HK-2 (cell line): ENCODE measurements around the gene SHCBP1L.
"Not testable (repeated sequence)": the region's sequence is repeated elsewhere in the genome, so short reads cannot be mapped to it uniquely, and the experiment has no call there.

Experiments used
- DNase-seq: peaks from one replicate; pipeline ENCODE4 v3.0.0-alpha.2; 2018; ENCODE audit not compliant: unreplicated experiment

The SHCBP1L gene

GRCh38 chr1:182965096-182965495 lies 12.1 kb upstream of the SHCBP1L start:
- no peak for DNase-seq

GRCh38 chr1:182962554-182963115 lies 9.7 kb upstream of the SHCBP1L start:
- DNase-seq: peak; percentile 76

- DNase-seq: no peak
These were observed 7.1 kb upstream of the SHCBP1L start for GRCh38 chr1:182960046-182960445.

- DNase-seq: no peak
These were observed 5.0 kb upstream of the SHCBP1L start for GRCh38 chr1:182957902-182958395.

GRCh38 chr1:182956708-182957365 lies 3.9 kb upstream of the SHCBP1L start:
- DNase-seq: no peak

GRCh38 chr1:182955596-182956588 lies 2.9 kb upstream of the SHCBP1L start:
- DNase-seq: peak; percentile 54

GRCh38 chr1:182953826-182954225 lies 860 bp upstream of the SHCBP1L start:
- DNase-seq: no peak

- DNase-seq: not testable (repeated sequence)
These were observed 9.6 kb downstream of the SHCBP1L start for GRCh38 chr1:182943336-182943735.

- DNase-seq: peak; percentile 27
These were observed 10.8 kb downstream of the SHCBP1L start for GRCh38 chr1:182942145-182942544.

GRCh38 chr1:182939413-182939812 lies 13.6 kb downstream of the SHCBP1L start:
- no peak for DNase-seq

- no peak for DNase-seq
These were observed 17.2 kb downstream of the SHCBP1L start for GRCh38 chr1:182935716-182936115.

GRCh38 chr1:182930985-182931384 lies 22.0 kb downstream of the SHCBP1L start:
- no peak for DNase-seq

- no peak for DNase-seq
These were observed 25.1 kb downstream of the SHCBP1L start for GRCh38 chr1:182927693-182928433.

- DNase-seq: no peak
These were observed 27.3 kb downstream of the SHCBP1L start for GRCh38 chr1:182925661-182926060.

- DNase-seq: no peak
These were observed 35.6 kb downstream of the SHCBP1L start for GRCh38 chr1:182917378-182917777.

- DNase-seq: no peak
These were observed 39.6 kb downstream of the SHCBP1L start for GRCh38 chr1:182913401-182913800.

GRCh38 chr1:182910143-182910542 lies 42.8 kb downstream of the SHCBP1L start:
- no peak for DNase-seq

- DNase-seq: no peak
These were observed 43.4 kb downstream of the SHCBP1L start for GRCh38 chr1:182909578-182909977.

- DNase-seq: no peak
These were observed 47.6 kb downstream of the SHCBP1L start for GRCh38 chr1:182905321-182905720.

- DNase-seq: not testable (repeated sequence)
These were observed 51.0 kb downstream of the SHCBP1L start for GRCh38 chr1:182901946-182902345.

- DNase-seq: no peak
These were observed 55.3 kb downstream of the SHCBP1L start for GRCh38 chr1:182897696-182898095.
